ENCODE measurements around the gene CIZ1. TPM values are rescaled to one million over a fixed set of nuclear protein-coding genes. Genes with fewer than 3 reads are reported as not detected.

The CIZ1 gene
- total and polyA plus RNA-seq, 2 of the 13 experiments (the other 11 are each of a cell fraction or from before 2014, with no cell fraction given) = 30.6 to 50.3 TPM

GRCh38 chr9:128203024-128203706 is 11.8 kb upstream of the CIZ1 start, which contains the start of gene DNM1 (continued):
- no peak for TF ChIP-seq AHR (CRISPR knock-in tag; IDR thresholded peaks at IDR 0.05)
- TF ChIP-seq, protein P1, sequence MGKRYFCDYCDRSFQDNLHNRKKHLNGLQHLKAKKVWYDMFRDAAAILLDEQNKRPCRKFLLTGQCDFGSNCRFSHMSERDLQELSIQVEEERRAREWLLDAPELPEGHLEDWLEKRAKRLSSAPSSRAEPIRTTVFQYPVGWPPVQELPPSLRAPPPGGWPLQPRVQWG (CRISPR knock-in tag; IDR thresholded peaks at IDR 0.05; ENCODE audit: borderline replicate concordance, low read depth) = no peak
- TF ChIP-seq ZBTB21 (CRISPR knock-in tag; IDR thresholded peaks at IDR 0.05) = no peak
- no peak for TF ChIP-seq SMARCE1 (IDR thresholded peaks at IDR 0.05; ENCODE audit: borderline replicate concordance)
- TF ChIP-seq BORCS8-MEF2B (CRISPR knock-in tag; IDR thresholded peaks at IDR 0.05) = no peak
- no peak for TF ChIP-seq MATR3 (CRISPR knock-in tag; IDR thresholded peaks at IDR 0.05)
- TF ChIP-seq PHF5A (CRISPR knock-in tag; IDR thresholded peaks at IDR 0.05; ENCODE audit: low read depth, unreplicated experiment) = no peak
- no peak for TF ChIP-seq KAT7 (CRISPR knock-in tag; IDR thresholded peaks at IDR 0.05; ENCODE audit: borderline replicate concordance)
- TF ChIP-seq ZNF703 (CRISPR knock-in tag; IDR thresholded peaks at IDR 0.05; ENCODE audit: borderline replicate concordance) = no peak
- TF ChIP-seq ZNF704 (CRISPR knock-in tag; IDR thresholded peaks at IDR 0.05; ENCODE audit: borderline replicate concordance) = no peak
- TF ChIP-seq TP53 (CRISPR knock-in tag; conservative IDR thresholded peaks at IDR 0.05) = no peak
- TF ChIP-seq ZNF598 (CRISPR knock-in tag; IDR thresholded peaks at IDR 0.05; ENCODE audit: borderline replicate concordance) = 0 out of 2 replicates have a peak, but pooled peaks have one; percentile 64
- TF ChIP-seq FOXA3 (CRISPR knock-in tag; IDR thresholded peaks at IDR 0.05) = no peak
- TF ChIP-seq ZNF749 (CRISPR knock-in tag; IDR thresholded peaks at IDR 0.05; ENCODE audit: borderline replicate concordance) = no peak
- 0 out of 2 replicates have a peak, but pooled peaks have one; percentile 40 for TF ChIP-seq EEA1 (CRISPR knock-in tag; IDR thresholded peaks at IDR 0.05; ENCODE audit: borderline replicate concordance)
- TF ChIP-seq HDAC1 (CRISPR knock-in tag; IDR thresholded peaks at IDR 0.05) = no peak
- no peak for TF ChIP-seq PHB2 (IDR thresholded peaks at IDR 0.05; ENCODE audit: partially characterized antibody)
- TF ChIP-seq ZNF878 (CRISPR knock-in tag; IDR thresholded peaks at IDR 0.05) = no peak
- no peak for TF ChIP-seq ASH2L (IDR thresholded peaks at IDR 0.05; ENCODE audit: insufficient read length, low read depth, low read length)
- no peak for TF ChIP-seq PAF1 (CRISPR knock-in tag; IDR thresholded peaks at IDR 0.05)
- peak; percentile 40; the same call in 1 of the 2 replicates for TF ChIP-seq RAD21 (CRISPR knock-in tag; IDR thresholded peaks at IDR 0.05)
- TF ChIP-seq MAFF (IDR thresholded peaks at IDR 0.05; ENCODE audit: low read depth, low read length) = no peak
- TF ChIP-seq, protein P2, sequence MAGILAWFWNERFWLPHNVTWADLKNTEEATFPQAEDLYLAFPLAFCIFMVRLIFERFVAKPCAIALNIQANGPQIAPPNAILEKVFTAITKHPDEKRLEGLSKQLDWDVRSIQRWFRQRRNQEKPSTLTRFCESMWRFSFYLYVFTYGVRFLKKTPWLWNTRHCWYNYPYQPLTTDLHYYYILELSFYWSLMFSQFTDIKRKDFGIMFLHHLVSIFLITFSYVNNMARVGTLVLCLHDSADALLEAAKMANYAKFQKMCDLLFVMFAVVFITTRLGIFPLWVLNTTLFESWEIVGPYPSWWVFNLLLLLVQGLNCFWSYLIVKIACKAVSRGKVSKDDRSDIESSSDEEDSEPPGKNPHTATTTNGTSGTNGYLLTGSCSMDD (CRISPR knock-in tag; IDR thresholded peaks at IDR 0.05) = no peak
- TF ChIP-seq, protein P3, sequence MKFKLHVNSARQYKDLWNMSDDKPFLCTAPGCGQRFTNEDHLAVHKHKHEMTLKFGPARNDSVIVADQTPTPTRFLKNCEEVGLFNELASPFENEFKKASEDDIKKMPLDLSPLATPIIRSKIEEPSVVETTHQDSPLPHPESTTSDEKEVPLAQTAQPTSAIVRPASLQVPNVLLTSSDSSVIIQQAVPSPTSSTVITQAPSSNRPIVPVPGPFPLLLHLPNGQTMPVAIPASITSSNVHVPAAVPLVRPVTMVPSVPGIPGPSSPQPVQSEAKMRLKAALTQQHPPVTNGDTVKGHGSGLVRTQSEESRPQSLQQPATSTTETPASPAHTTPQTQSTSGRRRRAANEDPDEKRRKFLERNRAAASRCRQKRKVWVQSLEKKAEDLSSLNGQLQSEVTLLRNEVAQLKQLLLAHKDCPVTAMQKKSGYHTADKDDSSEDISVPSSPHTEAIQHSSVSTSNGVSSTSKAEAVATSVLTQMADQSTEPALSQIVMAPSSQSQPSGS (CRISPR knock-in tag; IDR thresholded peaks at IDR 0.05) = no peak
- TF ChIP-seq ZBTB49 (CRISPR knock-in tag; IDR thresholded peaks at IDR 0.05; ENCODE audit: borderline replicate concordance) = no peak

All from HepG2 (cell line).